ENCODE data around the gene ABCB6.
A peak's percentile ranks its signal among the peaks of the same experiment; 100 is the strongest.
"Not testable (repeated sequence)": the region's sequence is repeated elsewhere in the genome, so short reads cannot be mapped to it uniquely, and the experiment has no call there.

Gene ABCB6

GRCh38 chr2:219213026-219213415 lies 5.7 kb downstream of the ABCB6 start:
- DNase-seq = no peak

DNA sequence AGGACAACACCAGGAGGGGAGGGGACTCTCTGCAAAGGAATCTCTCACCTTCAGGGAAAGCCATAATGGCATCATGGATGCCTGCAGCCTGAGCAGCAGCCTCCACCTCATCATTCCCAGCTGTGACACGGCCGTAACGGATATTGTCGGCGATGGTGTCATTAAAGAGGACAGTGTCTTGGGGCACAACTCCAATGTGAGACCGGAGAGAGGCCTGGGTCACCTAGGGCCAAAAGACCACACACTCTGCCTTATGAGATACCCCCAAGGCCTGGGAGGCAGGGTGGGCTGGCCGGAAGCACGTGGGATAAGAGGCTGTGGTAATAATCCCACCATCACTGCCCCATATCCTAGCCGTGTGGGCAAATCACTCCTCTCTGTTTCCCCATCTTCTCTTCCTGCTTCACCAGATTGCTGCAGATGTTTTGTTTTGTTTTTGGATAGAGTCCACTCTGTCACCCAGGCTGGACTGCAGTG lies 7.8 kb downstream of the ABCB6 start:
- DNase-seq = no peak

DNA sequence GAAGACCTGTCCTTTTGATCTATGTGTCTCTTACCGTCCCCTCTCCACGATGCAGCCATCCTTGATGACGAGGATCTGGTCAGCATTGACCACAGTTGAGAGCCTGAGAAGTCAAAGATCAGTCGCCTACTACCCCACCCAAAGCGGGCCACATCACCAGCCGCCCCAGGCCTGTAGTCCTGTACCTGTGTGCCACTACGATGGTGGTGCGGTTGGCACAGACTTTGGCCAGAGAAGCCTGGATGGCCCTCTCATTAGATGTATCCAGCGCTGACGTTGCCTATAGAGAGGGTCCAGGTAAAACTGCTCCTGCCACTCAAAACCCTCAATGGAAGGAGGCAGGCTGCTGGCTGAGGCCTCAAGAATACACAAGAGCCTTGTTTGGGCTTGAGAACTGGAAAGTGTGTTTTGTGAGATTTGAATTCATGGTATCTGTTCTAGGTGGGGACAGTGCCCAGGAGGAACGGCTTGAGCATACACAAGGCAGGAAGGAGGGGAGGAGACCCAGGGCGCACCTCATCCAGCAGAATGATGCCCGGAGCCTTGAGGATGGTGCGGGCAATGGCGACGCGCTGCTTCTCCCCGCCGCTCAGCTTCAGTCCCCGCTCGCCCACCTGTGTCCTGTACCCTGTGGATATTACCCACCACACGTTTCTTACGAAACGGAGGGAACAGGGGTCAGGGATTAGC lies 8.4 kb downstream of the ABCB6 start:
- no peak for DNase-seq

DNA sequence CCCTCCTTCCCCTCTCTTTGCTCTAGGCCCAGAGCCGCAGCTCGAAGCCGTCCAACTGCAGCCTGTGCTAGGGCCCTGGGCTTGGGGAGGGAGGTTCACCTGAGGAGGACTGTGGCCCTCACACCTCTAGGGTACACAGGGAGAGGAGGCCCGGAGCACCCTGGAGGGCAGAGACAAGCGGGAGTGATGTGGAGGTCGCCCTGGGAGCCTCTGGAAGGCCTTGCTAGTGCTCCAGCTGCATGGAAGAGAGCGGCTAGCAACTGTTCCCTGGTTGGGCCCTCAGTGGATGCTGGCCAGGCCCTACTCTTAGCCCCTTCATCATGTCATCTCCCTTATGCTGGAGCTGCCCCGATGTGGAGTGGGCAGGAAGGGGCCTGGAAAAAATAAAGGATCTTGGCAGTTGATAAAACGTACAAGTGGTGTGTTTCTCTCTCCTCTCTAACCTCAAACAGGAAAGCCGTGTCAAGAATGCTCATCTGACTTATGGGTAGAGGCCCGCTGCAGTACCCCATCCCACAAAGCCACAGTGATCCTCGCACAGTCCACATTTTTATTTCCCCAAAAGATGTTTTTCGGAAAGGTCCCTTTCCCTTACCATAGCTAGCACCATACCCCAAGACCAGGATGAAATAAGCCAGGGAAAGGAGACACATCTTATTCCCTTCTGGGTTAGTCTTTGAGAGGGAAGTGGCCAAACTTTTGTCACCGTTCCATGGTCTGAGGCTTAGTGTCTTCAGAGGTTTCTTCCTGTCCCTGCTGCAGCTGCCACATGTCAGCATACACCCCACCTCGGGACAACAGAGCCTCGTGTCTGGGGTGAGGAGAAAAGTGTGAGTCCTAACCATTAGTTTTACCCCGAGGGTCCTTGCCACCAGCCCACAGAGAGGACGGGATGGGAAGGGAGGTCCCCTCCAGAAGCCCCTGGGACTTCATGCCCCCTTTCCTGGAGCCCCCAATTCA lies 9.2 kb downstream of the ABCB6 start:
- no peak for DNase-seq

DNA sequence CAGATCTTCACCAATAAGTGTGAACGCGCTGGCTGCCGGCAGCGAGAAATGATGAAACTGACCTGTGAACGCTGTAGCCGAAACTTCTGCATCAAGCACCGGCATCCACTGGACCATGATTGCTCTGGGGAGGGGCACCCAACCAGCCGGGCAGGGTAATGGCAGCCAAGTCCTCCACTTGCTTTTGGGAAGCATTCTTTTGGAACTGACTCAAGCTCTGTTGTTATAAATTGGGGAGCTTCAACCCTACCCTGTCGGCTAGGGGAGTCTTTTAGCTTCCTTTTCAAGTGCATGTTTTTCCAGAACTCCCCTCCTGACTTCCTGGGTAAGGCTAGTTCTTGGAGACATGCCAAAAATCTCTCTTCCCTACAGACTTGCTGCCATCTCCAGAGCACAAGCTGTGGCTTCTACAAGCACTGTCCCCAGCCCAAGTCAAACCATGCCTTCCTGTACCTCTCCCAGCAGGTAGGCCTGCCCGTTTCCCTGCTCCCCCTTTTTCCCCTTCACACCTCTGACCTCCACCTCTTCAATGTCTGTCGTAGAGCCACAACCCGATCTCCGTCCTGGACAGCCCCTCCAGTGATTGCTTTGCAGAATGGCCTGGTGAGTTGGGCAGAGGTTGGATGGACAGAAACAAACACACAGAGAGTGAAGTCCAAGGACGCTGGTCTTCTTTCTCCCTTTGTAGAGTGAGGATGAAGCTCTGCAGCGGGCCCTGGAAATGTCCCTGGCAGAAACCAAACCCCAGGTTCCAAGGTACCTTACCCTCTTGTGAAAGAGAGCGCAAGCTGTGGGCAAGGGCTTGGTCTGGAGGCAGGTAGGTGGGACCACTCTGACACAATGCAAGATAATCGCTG lies 10.6 kb downstream of the ABCB6 start:
- no peak for DNase-seq

DNA sequence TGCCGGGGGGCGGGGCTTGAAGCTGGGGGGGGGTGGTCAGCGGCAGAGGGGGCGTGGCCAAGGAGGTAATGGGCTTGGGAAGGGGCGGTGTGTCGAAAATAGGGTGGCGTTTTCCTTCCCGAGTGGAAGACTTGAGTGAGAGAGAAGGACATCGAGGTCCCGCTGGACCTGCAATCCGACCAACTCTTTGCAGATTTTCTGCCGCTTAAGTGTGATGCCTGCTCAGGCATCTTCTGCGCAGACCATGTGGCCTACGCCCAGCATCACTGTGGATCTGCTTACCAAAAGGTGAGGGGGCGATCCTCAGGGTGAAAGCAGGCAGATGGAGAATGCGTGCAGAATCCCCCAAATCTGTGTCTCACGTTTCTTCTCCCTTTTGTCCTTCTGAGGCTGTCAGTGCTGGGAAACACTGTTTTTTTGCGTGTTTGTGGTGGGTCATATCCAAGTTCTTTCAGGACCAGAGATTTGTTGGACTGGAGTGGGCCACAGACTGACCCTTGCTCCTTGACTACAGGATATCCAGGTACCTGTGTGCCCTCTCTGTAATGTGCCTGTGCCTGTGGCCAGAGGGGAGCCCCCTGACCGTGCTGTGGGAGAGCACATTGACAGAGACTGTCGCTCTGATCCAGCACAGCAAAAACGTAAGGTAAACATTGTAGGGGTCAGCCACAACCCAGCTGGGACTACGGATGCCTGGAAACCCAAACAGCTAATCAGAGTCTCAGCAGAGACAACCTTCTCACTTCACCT lies 11.4 kb downstream of the ABCB6 start:
- no peak for DNase-seq

GRCh38 chr2:219206328-219207133 lies 12.2 kb downstream of the ABCB6 start, which contains the start of gene ZFAND2B:
Gene ZFAND2B, plus strand, starts transcription at chr2:219206782. Its CDS starts 206 bp downstream, at chr2:219206988.
- peak; percentile 93 to 97 for DNase-seq

DNA sequence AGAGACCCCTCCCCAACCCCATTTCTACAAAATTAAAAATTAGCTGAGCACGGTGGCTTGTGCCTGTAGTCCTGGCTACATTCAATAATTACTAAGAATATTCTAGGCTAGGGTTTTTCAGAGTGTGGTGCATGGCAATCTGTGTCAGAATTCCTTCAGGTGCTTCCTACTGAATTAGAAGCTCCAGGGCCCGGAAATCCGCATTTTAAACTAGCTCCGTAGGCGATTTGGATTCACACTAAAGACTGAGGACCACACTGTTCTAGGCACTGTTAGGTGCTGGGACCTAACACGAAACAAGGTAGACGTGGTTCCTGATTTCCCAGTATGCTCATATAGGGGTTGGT lies 12.8 kb downstream of the ABCB6 start:
- no peak for DNase-seq

- DNase-seq = no peak
Measured at GRCh38 chr2:219205165-219205538, 13.6 kb downstream of the ABCB6 start.

DNA sequence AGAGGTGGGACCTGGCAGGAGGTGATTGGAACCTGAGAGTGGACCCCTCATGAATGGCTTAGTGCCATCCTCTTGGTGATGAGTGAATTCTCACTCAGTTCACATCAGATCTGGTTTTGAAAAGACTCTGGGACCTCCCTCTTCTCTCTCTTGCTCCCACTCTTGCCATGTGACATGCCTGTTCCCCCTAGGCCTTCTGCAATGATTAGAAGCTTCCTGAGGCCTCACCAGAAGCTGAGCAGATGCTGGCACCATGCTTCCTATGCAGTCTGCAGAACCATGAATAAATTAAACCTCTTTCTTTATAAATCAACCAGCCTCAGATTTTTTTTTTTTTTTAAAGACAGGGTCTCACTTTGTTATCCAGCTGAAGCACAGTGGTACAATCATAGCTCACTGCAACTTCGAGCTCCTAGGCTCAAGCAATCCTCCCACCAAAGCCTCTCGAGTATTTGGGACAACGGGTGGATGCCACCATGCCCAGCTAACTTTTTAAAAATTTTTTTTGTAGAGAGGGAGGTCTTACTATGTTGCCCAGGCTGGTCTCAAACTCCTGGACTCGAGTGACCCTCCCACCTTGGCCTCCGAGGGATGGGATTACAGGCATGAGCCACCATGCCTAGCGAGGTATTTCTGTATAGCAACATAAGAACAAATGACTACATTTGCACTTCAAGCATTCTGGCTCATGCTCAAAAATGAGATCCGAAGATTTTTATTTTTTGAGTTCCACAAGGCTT lies 14.2 kb downstream of the ABCB6 start:
- DNase-seq = no peak

GRCh38 chr2:219201331-219201730 lies 17.4 kb downstream of the ABCB6 start:
- not testable (repeated sequence) for DNase-seq

GRCh38 chr2:219200502-219201326 lies 18.0 kb downstream of the ABCB6 start:
- not testable (repeated sequence) for DNase-seq

DNA sequence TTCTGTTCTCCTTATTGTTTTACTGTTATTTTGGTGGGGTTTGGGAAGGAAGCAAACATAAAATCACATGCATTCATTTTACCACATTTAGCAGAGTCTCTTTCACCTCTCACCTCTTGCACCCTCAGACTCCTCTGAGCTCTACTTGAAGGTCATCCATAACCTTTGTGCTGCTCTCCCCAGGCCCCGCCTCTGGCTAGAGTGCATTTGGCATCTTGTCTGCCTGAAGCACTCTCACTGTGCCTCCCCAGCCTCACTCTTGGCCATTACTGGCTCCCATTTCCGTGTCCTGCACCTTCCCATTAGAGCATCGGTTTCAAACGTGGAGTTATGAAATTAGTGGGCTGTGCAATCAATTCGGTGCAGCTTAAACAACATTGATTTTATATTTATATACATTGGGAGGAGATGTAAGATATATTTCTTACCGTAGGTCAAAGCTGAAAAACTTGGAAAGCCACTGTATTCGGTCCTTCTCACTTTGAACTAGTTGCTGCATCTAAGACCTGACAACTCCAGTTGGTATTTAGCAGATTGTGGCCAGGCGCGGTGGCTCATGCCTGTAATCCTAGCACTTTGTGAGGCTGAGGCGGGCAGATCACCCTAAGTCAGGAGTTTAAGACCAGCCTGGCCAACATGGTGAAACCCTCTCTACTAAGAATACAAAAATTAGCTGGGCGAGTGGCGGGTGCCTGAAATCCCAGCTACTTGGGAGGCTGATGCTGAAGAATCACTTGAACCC lies 19.1 kb downstream of the ABCB6 start:
- DNase-seq = no peak

DNA sequence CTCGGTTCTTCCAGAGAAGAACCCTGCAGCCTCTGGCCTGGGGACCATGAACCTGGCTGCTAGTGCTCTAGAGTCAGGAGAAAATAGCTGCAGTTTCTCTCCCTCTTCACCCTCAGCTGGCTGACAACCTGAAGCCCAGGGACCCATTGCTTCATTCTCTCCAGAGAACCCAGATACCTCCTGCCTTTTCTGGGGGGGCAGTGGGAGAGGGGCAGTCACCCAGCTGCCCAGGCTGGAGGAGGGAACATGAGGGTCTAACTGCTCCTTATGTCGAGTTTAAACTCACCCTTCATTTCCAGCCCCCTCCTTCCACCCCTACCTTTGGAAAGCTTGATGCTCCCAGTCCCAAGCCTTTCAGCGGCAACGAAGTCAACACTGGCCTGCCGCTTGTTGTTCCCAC lies 19.8 kb downstream of the ABCB6 start:
- no peak for DNase-seq

DNA sequence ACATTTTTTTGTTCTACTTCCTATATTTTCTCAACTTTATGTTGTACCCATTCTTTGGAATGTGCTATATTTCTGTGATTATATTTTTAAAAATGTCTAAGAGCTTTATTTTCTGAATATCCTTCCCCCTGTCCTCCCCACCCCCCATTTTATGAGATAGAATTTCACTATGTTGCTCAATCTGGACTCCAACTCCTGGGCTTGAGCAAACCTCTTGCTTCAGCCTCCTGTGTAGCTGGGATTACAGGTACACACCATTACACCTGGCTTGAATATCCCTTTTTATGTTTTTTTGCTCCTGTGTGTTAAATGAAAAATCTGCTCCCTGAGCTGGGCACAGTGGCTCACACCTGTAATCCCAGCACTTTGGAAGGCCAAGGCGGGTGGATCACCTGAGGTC lies 21.4 kb downstream of the ABCB6 start:
- no peak for DNase-seq

- no peak for DNase-seq
Measured at GRCh38 chr2:219186754-219187456, 31.9 kb downstream of the ABCB6 start.

DNA sequence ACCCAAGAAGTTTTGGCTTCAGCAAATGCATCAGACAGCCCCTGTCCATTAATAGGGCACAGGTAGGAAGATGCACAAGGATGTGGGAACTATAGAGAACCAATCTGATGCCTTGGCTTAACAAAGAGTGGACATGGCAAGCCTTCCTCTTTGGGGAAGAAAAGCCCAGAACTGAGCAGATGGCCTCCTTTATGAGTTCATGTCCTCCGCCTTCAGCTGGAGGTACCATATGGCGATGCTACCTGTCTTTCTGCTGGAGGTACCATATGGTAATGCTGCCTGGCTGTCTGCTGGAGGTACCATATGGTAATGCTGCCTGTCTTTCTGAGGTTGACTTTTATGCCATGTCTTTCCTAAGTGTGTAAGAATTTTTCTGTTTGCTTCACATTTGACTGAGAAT lies 34.6 kb downstream of the ABCB6 start:
- no peak for DNase-seq

DNA sequence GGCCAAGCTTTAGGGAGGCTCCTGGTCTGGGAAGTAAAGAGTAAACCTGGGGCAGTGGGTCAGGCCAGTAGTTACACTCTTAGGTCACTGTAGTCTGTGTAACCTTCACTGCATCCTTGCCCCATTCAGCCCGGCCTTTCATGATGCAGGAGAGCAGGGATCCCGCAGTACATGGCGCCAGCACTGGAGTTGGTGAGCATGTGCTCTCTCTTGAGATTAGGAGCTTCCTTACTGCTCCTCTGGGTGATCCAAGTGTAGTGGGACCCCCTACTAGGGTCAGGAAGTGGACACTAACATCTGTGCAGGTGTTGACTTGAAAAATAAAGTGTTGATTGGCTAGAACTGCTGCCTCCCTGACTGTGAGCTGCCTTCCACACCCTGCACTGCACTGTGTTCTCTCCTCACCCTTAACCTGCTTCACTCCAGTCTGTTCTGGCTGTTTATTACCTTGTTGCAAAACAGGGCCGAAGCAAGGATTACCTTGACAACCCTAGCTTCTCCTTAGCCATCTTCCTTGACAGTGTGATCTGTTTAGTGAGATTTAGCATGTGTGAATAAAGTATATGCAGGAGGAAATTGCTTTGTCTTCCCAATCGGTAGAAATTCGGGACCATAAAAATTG lies 35.5 kb downstream of the ABCB6 start:
- no peak for DNase-seq
